Measurements from ENCODE around the gene ST8SIA5. TPM values are rescaled to one million over a fixed set of nuclear protein-coding genes. Genes with fewer than 3 reads are reported as not detected.

Gene ST8SIA5
- total RNA-seq, 2 donors from 2014 or later: 0.62 TPM; not detected in 1

- TF ChIP-seq CTCF (IDR thresholded peaks at IDR 0.05) (no peak), POLR2AphosphoS5 (IDR thresholded peaks at IDR 0.05) (no peak), POLR2A (IDR thresholded peaks at IDR 0.05) (no peak)
- Histone ChIP-seq H3K27me3 (replicated peaks; ENCODE audit: insufficient read depth) (no peaks in the 10 kb centered on the region), H3K36me3 (no peaks in the 10 kb centered on the region), H3K9me3 (no peaks in the 10 kb centered on the region), H3K4me3 (no peak overlapping the region), H3K27ac (no peak overlapping the region), H3K4me1 (replicated peaks) (no peaks in the 10 kb centered on the region)
- WGBS: 83% methylated on average over 12 of the region's 12 CpGs
- DNase-seq (ENCODE audit: low spot score): no peak
- intact Hi-C loops (cut with DNase I): no loop called here
Observed at GRCh38 chr18:46649071-46649862, 107.6 kb downstream of the ST8SIA5 start.

GRCh38 chr18:46646468-46646867 is 110.4 kb downstream of the ST8SIA5 start:
- no peaks in the 10 kb centered on the region for H3K9me3 ChIP-seq
- TF ChIP-seq POLR2A (IDR thresholded peaks at IDR 0.05) (no peak), POLR2AphosphoS5 (IDR thresholded peaks at IDR 0.05) (no peak), CTCF (IDR thresholded peaks at IDR 0.05) (no peak)
- WGBS: 82% methylated on average over 7 of the region's 7 CpGs
- no peaks in the 10 kb centered on the region for H3K36me3 ChIP-seq
- no peak for DNase-seq (ENCODE audit: low spot score)
- no peaks in the 10 kb centered on the region for H3K27me3 ChIP-seq (replicated peaks; ENCODE audit: insufficient read depth)
- H3K4me3 ChIP-seq: no peak overlapping the region
- no peak overlapping the region for H3K27ac ChIP-seq
- no peaks in the 10 kb centered on the region for H3K4me1 ChIP-seq (replicated peaks)
- intact Hi-C loops (cut with DNase I): no loop called here

DNA sequence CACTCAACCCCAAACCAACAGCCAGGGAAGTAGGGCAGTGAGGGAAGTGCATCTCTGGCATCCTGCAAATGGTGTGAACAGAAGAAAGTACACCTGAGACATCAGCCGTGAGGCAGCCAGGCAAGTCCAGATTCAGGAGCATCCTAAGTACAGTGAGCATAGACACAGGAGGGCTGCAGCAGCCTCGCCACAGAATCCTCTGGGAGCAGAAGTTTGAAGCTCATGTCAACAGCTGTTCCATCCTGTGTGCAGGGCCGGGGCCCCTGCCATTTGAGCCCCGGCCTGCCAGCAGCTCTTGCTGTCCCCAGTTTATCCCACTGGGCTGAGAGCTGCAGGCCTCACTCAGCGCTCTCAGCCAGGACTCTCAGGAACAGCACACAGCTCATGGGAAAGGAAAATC is 114.3 kb downstream of the ST8SIA5 start:
- intact Hi-C loops (cut with DNase I): no loop called here
- TF ChIP-seq POLR2AphosphoS5 (IDR thresholded peaks at IDR 0.05): no peak
- TF ChIP-seq CTCF (IDR thresholded peaks at IDR 0.05): no peak
- TF ChIP-seq POLR2A (IDR thresholded peaks at IDR 0.05): no peak
- Histone ChIP-seq H3K27ac (no peak overlapping the region), H3K27me3 (replicated peaks; ENCODE audit: insufficient read depth) (no peaks in the 10 kb centered on the region), H3K4me3 (no peak overlapping the region), H3K4me1 (replicated peaks) (no peaks in the 10 kb centered on the region), H3K9me3 (no peaks in the 10 kb centered on the region), H3K36me3 (no peaks in the 10 kb centered on the region)
- WGBS: 72% methylated on average over 5 of the region's 5 CpGs
- DNase-seq (ENCODE audit: low spot score): no peak

DNA sequence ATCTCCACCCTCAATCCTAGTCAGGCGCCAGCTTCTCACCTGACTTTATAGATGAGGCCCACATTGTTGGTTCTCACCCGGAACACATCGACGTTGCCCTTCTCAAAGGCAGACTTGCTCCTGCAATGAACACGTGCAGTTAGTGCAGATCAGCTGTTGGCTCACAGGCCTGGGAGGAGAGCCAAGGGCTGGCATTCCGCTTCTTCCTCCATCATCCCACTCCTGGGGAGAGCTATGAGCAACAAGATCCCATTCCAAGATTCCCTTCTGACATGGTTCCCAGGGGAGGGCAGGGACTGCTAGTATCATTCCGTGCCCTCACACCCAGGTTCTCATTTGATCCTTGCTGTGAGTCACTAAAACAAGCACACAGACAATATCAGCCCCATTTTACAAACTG is 114.9 kb downstream of the ST8SIA5 start:
- WGBS: 77% methylated on average over 7 of the region's 7 CpGs
- Histone ChIP-seq H3K27ac (no peak overlapping the region), H3K27me3 (replicated peaks; ENCODE audit: insufficient read depth) (no peaks in the 10 kb centered on the region), H3K9me3 (no peaks in the 10 kb centered on the region), H3K36me3 (no peaks in the 10 kb centered on the region), H3K4me1 (replicated peaks) (no peaks in the 10 kb centered on the region), H3K4me3 (no peak overlapping the region)
- TF ChIP-seq CTCF (IDR thresholded peaks at IDR 0.05): no peak
- no peak for TF ChIP-seq POLR2AphosphoS5 (IDR thresholded peaks at IDR 0.05)
- TF ChIP-seq POLR2A (IDR thresholded peaks at IDR 0.05): no peak
- intact Hi-C loops (cut with DNase I): no loop called here
- DNase-seq (ENCODE audit: low spot score): no peak

- no peak for DNase-seq (ENCODE audit: low spot score)
- H3K36me3 ChIP-seq: no peaks in the 10 kb centered on the region
- no peaks in the 10 kb centered on the region for H3K9me3 ChIP-seq
- H3K4me3 ChIP-seq: no peak overlapping the region
- H3K27me3 ChIP-seq (replicated peaks; ENCODE audit: insufficient read depth): no peaks in the 10 kb centered on the region
- WGBS: 87% methylated on average over 6 of the region's 6 CpGs
- intact Hi-C loops (cut with DNase I): no loop called here
- H3K4me1 ChIP-seq (replicated peaks): no peaks in the 10 kb centered on the region
- no peak overlapping the region for H3K27ac ChIP-seq
- TF ChIP-seq CTCF (IDR thresholded peaks at IDR 0.05) (no peak), POLR2A (IDR thresholded peaks at IDR 0.05) (no peak), POLR2AphosphoS5 (IDR thresholded peaks at IDR 0.05) (no peak)
Observed at GRCh38 chr18:46639386-46639785, 117.5 kb downstream of the ST8SIA5 start.
